ENCODE results near the gene C1orf122. TPM values are rescaled to one million over a fixed set of nuclear protein-coding genes. Genes with fewer than 3 reads are reported as not detected.

C1orf122 gene
- total and polyA plus RNA-seq, 4 donors = 4.7 to 70.2 (median 40.3) TPM

DNA sequence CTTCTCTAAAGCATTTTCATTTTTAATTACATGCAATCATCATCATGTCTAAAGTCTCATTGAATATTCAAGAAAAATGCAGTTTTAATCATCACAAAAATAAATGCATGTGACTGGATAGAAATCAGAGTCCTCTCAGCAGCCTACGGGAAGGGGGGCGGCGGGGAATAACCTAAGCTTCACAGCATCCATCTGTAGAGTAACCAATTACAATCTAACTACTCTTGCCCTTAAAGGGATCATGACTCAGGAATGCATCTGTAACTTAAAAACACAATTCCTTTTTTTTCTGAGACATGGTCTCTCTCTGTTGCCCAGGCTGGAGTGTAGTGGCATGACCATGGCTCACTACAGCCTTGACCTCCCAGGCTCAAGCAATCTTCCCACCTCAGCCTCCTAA, 29.2 kb downstream of the C1orf122 start:
- H3K27me3 ChIP-seq (ENCODE audit: control insufficient read depth in 3 of 3, insufficient read depth in 3 of 3, low read length in 2 of 3) = no peaks in the 10 kb centered on the region
- no peak overlapping the region for H3K9ac ChIP-seq (ENCODE audit: insufficient read depth in 1 of 2, low read length in 2 of 2)
- TF ChIP-seq, protein P1, sequence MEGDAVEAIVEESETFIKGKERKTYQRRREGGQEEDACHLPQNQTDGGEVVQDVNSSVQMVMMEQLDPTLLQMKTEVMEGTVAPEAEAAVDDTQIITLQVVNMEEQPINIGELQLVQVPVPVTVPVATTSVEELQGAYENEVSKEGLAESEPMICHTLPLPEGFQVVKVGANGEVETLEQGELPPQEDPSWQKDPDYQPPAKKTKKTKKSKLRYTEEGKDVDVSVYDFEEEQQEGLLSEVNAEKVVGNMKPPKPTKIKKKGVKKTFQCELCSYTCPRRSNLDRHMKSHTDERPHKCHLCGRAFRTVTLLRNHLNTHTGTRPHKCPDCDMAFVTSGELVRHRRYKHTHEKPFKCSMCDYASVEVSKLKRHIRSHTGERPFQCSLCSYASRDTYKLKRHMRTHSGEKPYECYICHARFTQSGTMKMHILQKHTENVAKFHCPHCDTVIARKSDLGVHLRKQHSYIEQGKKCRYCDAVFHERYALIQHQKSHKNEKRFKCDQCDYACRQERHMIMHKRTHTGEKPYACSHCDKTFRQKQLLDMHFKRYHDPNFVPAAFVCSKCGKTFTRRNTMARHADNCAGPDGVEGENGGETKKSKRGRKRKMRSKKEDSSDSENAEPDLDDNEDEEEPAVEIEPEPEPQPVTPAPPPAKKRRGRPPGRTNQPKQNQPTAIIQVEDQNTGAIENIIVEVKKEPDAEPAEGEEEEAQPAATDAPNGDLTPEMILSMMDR (IDR thresholded peaks at IDR 0.05; ENCODE audit: control extremely low read depth, extremely low read depth) = no peak
- H3K36me3 ChIP-seq (ENCODE audit: control insufficient read depth in 4 of 4, insufficient read depth in 4 of 4, low read length in 4 of 4) = peaks cover 36 to 43% (median 42%) of the 10 kb centered on the region in 4 donors
- no peaks in the 10 kb centered on the region for H3K9me3 ChIP-seq (ENCODE audit: control insufficient read depth in 4 of 4, insufficient read depth in 3 of 4, low read length in 3 of 4)
- DNase-seq (no peak), ATAC-seq (ENCODE audit: insufficient read depth, low FRiP score) (no peak)
- no peak overlapping the region for H3K27ac ChIP-seq (ENCODE audit: low read depth in 1 of 2, low read length in 1 of 2)
- 62 to 94% methylated on average over 3 of the region's 3 CpGs for WGBS, 2 donors
- no peaks in the 10 kb centered on the region for H3K4me1 ChIP-seq (ENCODE audit: control insufficient read depth in 5 of 5, insufficient read depth in 5 of 5, low read length in 5 of 5)
- no peak overlapping the region for H3K4me3 ChIP-seq

DNA sequence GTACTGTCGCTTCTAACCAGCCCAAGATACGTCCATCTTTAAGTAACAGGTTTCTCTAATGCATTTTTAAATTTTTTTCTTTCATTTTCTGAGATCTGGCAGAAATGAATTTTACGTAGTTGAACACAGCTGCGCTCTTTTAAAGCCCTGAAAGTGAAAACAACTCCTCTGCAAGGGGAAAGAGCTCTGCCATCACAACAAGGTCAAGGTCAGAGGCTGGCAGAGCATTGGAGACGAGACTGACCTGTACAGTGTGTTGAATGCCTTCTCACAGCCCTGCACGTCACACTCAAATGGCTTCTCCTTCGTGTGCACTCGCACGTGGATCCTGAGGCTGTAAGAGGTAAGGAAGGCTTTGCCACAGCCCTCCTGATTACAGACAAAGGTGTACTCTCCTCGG, 32.1 kb downstream of the C1orf122 start:
- H3K27ac ChIP-seq (ENCODE audit: low read depth in 1 of 2, low read length in 1 of 2) = no peak overlapping the region
- H3K36me3 ChIP-seq (ENCODE audit: control insufficient read depth in 4 of 4, insufficient read depth in 4 of 4, low read length in 4 of 4) = peaks cover 21 to 29% (median 26%) of the 10 kb centered on the region in 4 donors
- H3K27me3 ChIP-seq (ENCODE audit: control insufficient read depth in 3 of 3, insufficient read depth in 3 of 3, low read length in 2 of 3) = no peaks in the 10 kb centered on the region
- no peak overlapping the region for H3K9ac ChIP-seq (ENCODE audit: insufficient read depth in 1 of 2, low read length in 2 of 2)
- H3K9me3 ChIP-seq (ENCODE audit: control insufficient read depth in 4 of 4, insufficient read depth in 3 of 4, low read length in 3 of 4) = no peaks in the 10 kb centered on the region
- 96% methylated on average over 10 of the region's 10 CpGs for WGBS, 2 donors
- DNase-seq (no peak), ATAC-seq (ENCODE audit: insufficient read depth, low FRiP score) (no peak)
- no peak overlapping the region for H3K4me3 ChIP-seq
- H3K4me1 ChIP-seq (ENCODE audit: control insufficient read depth in 5 of 5, insufficient read depth in 5 of 5, low read length in 5 of 5) = peaks cover 0 to 6% (median 1%) of the 10 kb centered on the region in 5 donors
- TF ChIP-seq, protein P1 (IDR thresholded peaks at IDR 0.05; ENCODE audit: control extremely low read depth, extremely low read depth) = no peak

DNA sequence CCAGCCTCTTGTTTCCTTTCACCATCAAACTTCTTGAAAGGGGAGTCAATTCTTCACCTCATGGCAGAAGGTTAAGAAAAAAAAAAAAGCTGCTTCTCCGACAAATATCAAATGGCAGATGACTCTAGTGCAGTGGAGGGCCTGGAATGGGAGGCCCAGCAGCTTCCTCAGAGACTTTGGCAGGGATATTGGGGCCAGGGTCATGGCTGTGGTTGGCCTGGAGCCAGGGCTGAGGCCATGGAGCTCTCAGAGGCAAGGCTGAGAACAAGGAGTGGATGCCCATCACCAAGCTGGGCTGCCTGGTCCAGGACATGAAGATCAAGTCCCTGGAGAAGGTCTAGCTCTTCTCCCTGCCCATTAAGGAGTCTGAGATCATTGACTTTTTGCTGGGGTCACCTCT, 33.1 kb downstream of the C1orf122 start:
- Histone ChIP-seq H3K9me3 (ENCODE audit: control insufficient read depth in 4 of 4, insufficient read depth in 3 of 4, low read length in 3 of 4) (no peaks in the 10 kb centered on the region), H3K9ac (ENCODE audit: insufficient read depth in 1 of 2, low read length in 2 of 2) (peak overlapping the region in 1 of 2 donors; percentile 4), H3K27me3 (ENCODE audit: control insufficient read depth in 3 of 3, insufficient read depth in 3 of 3, low read length in 2 of 3) (no peaks in the 10 kb centered on the region), H3K4me3 (no peak overlapping the region), H3K4me1 (ENCODE audit: control insufficient read depth in 5 of 5, insufficient read depth in 5 of 5, low read length in 5 of 5) (peaks cover 0 to 6% (median 1%) of the 10 kb centered on the region in 5 donors), H3K36me3 (ENCODE audit: control insufficient read depth in 4 of 4, insufficient read depth in 4 of 4, low read length in 4 of 4) (peaks cover 13 to 22% (median 19%) of the 10 kb centered on the region in 4 donors), H3K27ac (ENCODE audit: low read depth in 1 of 2, low read length in 1 of 2) (no peak overlapping the region)
- 67 to 89% methylated on average over 1 of the region's 1 CpG for WGBS, 2 donors
- no peak for ATAC-seq (ENCODE audit: insufficient read depth, low FRiP score)
- TF ChIP-seq, protein P1 (IDR thresholded peaks at IDR 0.05; ENCODE audit: control extremely low read depth, extremely low read depth) = no peak
- DNase-seq = peak in 2 of 3 donors; percentile 16 to 25

DNA sequence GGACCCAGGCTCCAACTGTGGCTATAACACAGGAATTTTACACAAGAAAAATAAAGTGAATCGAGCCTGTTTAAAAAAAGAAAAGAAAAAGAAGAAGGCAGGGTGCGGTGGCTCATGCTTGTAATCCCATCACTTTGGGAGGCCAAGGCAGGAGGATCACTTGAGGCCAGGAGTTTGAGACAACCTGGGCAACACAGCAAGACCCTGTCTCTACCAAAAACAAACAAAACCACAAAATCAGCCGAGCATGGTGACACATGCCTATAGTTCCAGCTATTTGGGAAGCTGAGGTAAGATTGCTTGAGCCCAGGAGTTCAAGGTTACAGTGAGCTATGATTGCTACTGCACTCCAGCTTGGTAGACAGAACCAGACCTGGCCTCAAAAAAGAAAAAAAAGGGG, 34.1 kb downstream of the C1orf122 start:
- TF ChIP-seq, protein P1 (IDR thresholded peaks at IDR 0.05; ENCODE audit: control extremely low read depth, extremely low read depth) = no peak
- H3K4me1 ChIP-seq (ENCODE audit: control insufficient read depth in 5 of 5, insufficient read depth in 5 of 5, low read length in 5 of 5) = peaks cover 0 to 6% (median 1%) of the 10 kb centered on the region in 5 donors
- WGBS, 2 donors = 91 to 92% methylated on average over 3 of the region's 3 CpGs
- DNase-seq = no peak
- no peaks in the 10 kb centered on the region for H3K27me3 ChIP-seq (ENCODE audit: control insufficient read depth in 3 of 3, insufficient read depth in 3 of 3, low read length in 2 of 3)
- no peak overlapping the region for H3K4me3 ChIP-seq
- no peak overlapping the region for H3K27ac ChIP-seq (ENCODE audit: low read depth in 1 of 2, low read length in 1 of 2)
- H3K36me3 ChIP-seq (ENCODE audit: control insufficient read depth in 4 of 4, insufficient read depth in 4 of 4, low read length in 4 of 4) = peaks cover 13 to 22% (median 19%) of the 10 kb centered on the region in 4 donors
- no peak overlapping the region for H3K9ac ChIP-seq (ENCODE audit: insufficient read depth in 1 of 2, low read length in 2 of 2)
- no peak for ATAC-seq (ENCODE audit: insufficient read depth, low FRiP score)
- no peaks in the 10 kb centered on the region for H3K9me3 ChIP-seq (ENCODE audit: control insufficient read depth in 4 of 4, insufficient read depth in 3 of 4, low read length in 3 of 4)

All from lung (tissue), 12 donors.